NK-92 (cell line): ENCODE data around the gene SYPL2.
"Not testable (repeated sequence)": the region's sequence is repeated elsewhere in the genome, so short reads cannot be mapped to it uniquely, and the experiment has no call there.

Experiments used
- DNase-seq: peaks from one replicate; lab custom pipeline; 2025; ENCODE audit not compliant: unreplicated experiment; lab: John Stamatoyannopoulos, UW

The SYPL2 gene

GRCh38 chr1:109470245-109470644, 3.9 kb downstream of the SYPL2 start:
- DNase-seq, result no peak

- no peak for DNase-seq
Observed at GRCh38 chr1:109472779-109473178, 6.4 kb downstream of the SYPL2 start.

GRCh38 chr1:109473284-109474057, 7.1 kb downstream of the SYPL2 start:
- not testable (repeated sequence) for DNase-seq

- no peak for DNase-seq
Observed at GRCh38 chr1:109474697-109475096, 8.4 kb downstream of the SYPL2 start.

- DNase-seq, result no peak
Observed at GRCh38 chr1:109475261-109475660, 8.9 kb downstream of the SYPL2 start.

- DNase-seq, result no peak
Observed at GRCh38 chr1:109476825-109477224, 10.5 kb downstream of the SYPL2 start.

GRCh38 chr1:109477821-109478220, 11.5 kb downstream of the SYPL2 start:
- DNase-seq, result no peak

- DNase-seq, result no peak
Observed at GRCh38 chr1:109478806-109479205, 12.5 kb downstream of the SYPL2 start.

GRCh38 chr1:109479311-109479710, 13.0 kb downstream of the SYPL2 start:
- DNase-seq, result no peak

- no peak for DNase-seq
Observed at GRCh38 chr1:109479901-109480300, 13.6 kb downstream of the SYPL2 start.

GRCh38 chr1:109481646-109482045, 15.3 kb downstream of the SYPL2 start:
- DNase-seq, result no peak

- no peak for DNase-seq
Observed at GRCh38 chr1:109482242-109482641, 15.9 kb downstream of the SYPL2 start.

GRCh38 chr1:109482791-109483671, 16.7 kb downstream of the SYPL2 start:
- no peak for DNase-seq

GRCh38 chr1:109483672-109484518, 17.5 kb downstream of the SYPL2 start, which contains the start of gene ATXN7L2:
TSS of gene ATXN7L2 (plus strand) at chr1:109483905. CDS start at chr1:109483954, 49 bp downstream.
- DNase-seq, result peak; percentile 60

- no peak for DNase-seq
Observed at GRCh38 chr1:109484519-109484975, 18.2 kb downstream of the SYPL2 start.

- no peak for DNase-seq
Observed at GRCh38 chr1:109485001-109485400, 18.7 kb downstream of the SYPL2 start.

GRCh38 chr1:109487261-109487660, 20.9 kb downstream of the SYPL2 start:
- no peak for DNase-seq

GRCh38 chr1:109488201-109488600, 21.9 kb downstream of the SYPL2 start:
- no peak for DNase-seq

GRCh38 chr1:109488696-109489095, 22.4 kb downstream of the SYPL2 start:
- DNase-seq, result no peak

- DNase-seq, result no peak
Observed at GRCh38 chr1:109490029-109490933, 23.9 kb downstream of the SYPL2 start.
